Islet of Langerhans (tissue), 1 donor: ENCODE measurements around the gene ATRNL1.
A peak's percentile ranks its signal among the peaks of the same experiment; 100 is the strongest.
"Not testable (repeated sequence)": the region's sequence is repeated elsewhere in the genome, so short reads cannot be mapped to it uniquely, and the experiment has no call there.

Experiments
- FAIRE-seq: peaks from one replicate; lab custom pipeline; 2011; peaks lifted over from hg19 to GRCh38; lab: Jason Lieb, UNC

The ATRNL1 gene

GRCh38 chr10:115771755-115772154 is 678.6 kb downstream of the ATRNL1 start:
- no peak for FAIRE-seq

GRCh38 chr10:115772606-115773005 is 679.4 kb downstream of the ATRNL1 start:
- FAIRE-seq = no peak

GRCh38 chr10:115773832-115774231 is 680.7 kb downstream of the ATRNL1 start:
- FAIRE-seq = no peak

DNA sequence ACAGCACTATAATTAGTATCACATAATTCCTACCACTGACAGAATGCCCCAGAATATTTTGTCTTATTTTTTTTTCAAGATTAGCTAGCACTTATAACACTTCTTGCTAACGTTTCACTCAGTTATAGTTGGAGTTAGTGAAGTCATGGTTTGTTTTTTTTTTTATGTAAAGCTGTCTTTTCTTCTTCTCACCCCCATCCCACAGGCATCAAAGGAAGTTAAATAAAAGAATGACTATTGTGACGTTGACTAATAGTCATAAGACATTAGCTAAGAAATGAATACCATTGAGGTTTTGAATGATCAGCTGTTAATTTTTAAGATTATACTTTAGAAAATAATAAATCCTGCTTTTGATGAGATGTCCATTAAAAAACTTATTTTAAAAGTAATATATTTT is 681.6 kb downstream of the ATRNL1 start:
- FAIRE-seq = no peak

- no peak for FAIRE-seq
Observed at GRCh38 chr10:115777646-115778045, 684.5 kb downstream of the ATRNL1 start.

DNA sequence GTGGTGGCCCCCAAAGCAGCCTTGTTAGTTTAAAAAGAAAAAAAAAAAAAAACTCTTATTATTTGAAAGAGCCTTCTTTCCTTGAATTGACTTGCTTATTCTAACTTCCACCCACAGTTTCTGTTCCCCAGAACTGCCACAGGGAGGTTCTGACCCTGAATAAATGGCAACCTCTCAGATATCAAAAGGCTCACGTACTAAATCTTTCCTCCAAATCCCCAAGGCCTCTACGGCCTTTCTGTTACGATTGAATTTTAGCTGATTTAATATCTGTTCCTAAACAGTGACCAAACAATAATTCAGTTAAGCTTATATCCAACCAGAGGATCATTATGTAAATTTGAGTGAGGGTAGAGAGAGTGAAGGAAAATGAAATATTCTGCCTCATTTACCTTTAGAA is 697.1 kb downstream of the ATRNL1 start:
- FAIRE-seq = no peak

- no peak for FAIRE-seq
Observed at GRCh38 chr10:115795964-115796363, 702.8 kb downstream of the ATRNL1 start.

GRCh38 chr10:115801457-115801856 is 708.3 kb downstream of the ATRNL1 start:
- FAIRE-seq = no peak

DNA sequence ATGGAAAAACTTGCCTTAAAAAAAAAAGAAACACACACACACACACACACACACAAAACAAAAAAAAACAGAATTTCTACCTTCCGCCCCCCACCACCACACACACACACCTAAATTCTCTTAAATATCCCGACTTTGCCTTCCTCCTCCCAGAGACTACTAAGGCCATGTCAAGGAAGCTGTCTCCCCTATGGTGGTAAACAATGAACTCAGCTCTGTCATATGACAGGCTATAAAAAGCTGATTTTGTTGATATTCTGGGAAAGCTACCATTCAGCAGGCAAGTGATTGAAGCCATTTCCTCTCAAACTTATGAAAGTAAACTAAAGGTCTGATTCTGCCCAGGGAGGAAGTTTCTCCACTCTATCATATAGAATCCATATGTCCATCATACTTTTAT is 708.8 kb downstream of the ATRNL1 start:
- FAIRE-seq = no peak

DNA sequence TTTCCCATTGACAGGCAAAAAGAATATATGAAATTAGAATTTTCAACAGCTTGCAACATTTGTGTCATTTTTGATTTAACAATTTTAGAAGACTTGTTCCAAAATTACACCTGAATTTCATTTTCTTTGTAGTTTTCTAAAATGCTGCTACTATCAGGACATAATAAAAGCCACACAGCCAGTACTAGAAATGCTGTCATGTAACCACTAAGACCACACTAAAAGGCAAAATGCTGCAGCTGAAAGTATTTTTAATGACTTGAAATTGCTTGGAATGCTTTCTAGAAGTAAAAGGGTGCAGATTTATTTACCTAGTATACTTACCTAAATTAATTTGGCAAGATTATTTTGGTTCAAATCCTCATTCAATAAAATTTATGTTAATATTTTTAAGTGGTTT is 709.7 kb downstream of the ATRNL1 start:
- peak; percentile 9 for FAIRE-seq

- FAIRE-seq = no peak
Observed at GRCh38 chr10:115814542-115814941, 721.4 kb downstream of the ATRNL1 start.

DNA sequence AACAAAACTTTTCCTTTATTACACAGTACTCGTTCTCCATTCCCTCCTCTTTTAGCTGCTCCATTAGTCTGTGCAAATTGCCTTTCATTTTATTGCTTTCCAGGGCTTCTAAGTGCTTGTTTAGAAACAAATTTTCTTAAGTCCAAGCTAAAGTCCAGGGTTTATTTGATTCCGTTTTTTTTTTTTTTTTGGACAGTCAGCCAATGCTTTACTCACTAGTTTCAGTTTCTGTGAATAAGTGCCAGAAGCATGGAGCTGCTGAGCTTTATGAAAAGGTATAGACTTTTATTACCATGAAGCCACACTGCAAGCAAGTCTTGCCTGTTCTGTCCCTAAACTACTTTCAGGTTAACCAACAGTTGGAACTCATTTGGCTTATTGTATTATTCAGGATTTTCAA is 724.8 kb downstream of the ATRNL1 start:
- FAIRE-seq = no peak

DNA sequence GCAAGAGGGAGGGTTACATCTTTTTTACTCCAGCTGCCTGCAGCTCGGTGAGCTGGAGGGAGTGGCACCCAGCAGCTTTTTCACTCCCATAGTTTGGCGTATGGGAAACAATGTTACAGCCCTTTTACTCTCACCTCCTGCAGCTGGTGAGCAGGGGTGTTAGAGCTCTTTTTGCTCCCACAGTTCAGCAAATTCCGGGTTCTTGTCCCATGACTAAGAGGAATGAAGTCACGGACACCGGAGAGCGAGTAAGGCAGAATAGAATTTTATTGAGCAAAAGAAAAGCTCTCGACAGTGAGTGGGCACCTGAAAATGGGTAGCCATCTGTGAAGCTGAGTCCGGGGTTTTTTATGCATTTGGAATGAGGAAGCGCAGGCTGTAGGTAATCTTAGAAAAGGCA is 733.2 kb downstream of the ATRNL1 start:
- FAIRE-seq = no peak

DNA sequence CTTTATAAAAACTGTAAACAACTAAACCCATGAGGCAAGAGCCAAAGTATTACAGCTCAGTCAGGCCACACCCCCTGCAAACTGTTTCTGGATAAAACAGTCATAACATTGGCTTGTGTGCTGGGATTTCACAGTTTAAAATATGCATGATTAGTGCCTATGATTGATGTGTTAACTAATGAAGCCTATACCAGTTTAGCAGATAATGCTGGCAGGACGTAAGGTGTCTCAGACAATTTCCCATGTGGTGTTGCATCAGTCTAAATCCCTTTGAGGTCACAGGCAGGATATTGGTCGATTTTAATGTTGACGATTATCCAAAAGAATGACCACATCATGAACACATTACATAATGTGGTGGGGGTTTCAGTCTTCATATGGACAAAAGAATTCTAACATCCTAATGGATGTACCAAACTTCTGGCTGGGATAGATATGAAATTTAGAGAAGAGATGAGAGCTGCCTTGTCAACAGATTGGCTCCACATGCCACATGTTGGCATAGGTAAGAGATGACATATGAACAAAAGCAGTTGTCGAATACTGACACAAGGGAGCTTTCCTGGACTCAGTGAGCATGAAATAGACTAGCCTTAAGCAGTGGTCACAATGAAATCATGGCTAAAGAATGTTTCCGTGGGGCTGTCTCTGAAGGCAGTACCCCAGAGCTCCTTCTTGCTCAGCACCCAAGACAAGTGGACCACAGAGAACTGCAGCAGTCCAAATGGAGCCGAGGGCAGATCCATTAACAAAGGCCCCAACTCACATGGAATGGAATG is 734.3 kb downstream of the ATRNL1 start:
- FAIRE-seq = no peak

DNA sequence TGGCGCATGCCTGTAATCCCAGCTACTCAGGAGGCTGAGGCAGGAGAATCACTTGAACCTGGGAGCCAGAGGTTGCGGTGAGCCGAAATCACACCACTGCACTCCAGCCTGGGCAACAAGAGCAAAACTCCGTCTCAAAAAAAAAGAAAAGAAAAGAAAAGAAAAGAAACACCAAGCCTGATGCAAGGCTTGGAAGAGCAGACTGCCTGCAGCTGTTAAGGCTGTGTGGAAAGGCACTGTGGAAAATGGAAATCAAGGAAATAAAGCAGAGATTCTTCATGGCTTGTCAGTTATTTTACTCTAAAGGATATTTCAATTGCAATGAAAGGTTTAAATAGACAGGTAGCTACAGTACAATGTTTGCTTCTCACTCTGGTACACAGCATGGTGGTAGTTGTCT is 735.0 kb downstream of the ATRNL1 start:
- not testable (repeated sequence) for FAIRE-seq

DNA sequence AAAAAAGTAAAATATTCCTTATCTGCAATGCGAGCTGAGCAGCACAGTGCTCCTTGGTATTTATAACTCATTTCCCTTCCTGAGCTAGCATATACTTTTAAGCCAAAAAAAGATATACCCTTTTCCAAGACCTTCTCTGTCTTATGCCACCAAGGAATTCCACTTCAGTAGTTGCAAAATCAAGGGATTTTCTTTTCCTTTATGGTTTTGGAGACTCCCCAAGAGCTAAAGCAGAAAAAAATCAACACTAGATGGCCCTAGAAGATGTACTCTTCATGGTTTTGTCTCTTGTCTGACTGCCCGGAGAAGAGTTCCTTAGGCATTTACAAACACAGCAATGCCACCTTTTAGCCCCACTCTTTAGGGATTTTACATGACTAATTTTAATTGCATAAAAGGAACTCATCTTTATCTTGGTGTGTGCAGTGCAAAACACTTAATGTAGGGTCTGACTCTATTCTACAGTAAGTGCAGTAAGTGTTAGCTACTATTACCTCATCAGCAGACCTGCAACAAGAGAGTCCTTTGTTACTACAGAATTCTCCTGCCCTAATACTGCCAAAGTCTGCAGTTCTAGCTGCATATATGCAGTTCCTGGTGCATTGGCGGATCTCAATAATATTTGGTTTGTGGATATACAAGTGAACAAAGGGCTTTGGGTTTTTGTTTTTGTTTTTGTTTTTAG is 736.5 kb downstream of the ATRNL1 start:
- FAIRE-seq = no peak

GRCh38 chr10:115830265-115830970 is 737.3 kb downstream of the ATRNL1 start:
- no peak for FAIRE-seq

- no peak for FAIRE-seq
Observed at GRCh38 chr10:115831016-115831415, 737.9 kb downstream of the ATRNL1 start.

DNA sequence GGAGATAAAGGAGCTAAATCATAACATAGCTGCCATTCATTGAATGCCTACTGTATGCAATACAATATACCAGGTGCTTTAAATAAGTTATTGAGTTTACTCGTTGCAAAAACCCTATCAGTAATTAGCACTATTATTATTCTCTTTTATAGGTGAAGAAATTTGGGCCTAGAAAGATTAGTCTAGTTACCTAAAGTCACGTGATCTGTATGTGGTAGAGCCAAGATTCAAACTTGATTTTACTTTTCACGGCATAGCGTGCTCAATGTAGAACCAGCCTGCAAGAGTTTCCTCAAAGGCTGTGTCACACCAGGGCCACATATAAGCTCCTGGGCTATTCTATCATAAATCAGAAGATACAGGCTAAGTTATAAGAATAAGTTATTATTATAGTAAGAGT is 740.0 kb downstream of the ATRNL1 start:
- FAIRE-seq = no peak

DNA sequence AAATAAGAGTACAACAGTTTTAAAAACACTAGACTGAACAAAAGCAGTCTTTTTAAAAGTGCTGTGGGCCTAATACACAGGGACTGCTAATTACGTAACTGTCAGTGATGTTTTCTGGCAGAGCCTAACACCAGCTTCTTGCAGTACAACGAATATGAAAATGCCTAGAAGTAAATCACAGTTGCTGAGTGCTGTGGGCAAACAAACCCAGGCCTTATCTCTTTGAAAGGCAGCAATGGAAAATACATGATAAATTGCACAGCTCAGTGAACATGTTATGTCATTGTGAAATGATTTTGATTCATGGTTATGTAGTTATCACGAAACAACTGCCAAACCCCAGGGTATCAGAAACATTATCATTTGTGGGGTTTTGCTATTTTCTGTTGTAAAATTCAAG is 751.4 kb downstream of the ATRNL1 start:
- peak; percentile 99 for FAIRE-seq

DNA sequence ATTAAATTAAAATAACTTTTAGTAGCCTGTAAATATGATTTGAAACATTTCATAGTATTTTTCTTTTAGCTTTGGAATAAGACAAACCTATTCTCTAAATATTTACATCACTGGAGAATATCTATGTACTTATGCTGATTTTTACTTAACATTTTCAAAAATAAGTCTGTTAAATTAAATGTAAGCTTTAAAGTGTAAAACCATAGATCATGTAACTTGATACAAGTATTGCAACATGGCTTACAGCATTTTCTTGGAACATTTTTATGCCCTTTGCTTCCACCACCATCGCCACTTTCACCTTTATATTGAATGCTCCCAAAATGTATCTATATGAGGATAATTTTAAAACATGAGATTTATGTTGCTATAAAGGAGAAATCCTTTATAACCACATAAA is 752.8 kb downstream of the ATRNL1 start:
- FAIRE-seq = peak; percentile 27

DNA sequence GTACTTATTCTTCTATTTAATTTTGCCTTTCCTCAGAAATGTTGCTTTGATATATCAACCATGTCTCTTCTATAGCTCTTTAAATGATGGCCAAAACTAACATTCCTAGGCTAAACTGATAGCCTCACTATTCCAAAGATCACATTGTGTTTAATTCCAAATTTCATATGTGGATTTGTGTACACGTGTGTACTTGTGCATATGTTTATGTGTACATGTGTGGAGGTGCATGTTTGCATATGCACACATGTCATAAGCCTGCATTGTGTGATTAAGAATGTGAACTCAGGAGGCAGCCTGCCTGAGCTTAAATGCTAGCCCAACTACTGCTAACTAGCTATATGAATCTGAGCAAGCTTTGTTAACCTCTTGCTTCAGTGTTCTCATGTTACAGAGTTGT is 753.4 kb downstream of the ATRNL1 start:
- FAIRE-seq = no peak

DNA sequence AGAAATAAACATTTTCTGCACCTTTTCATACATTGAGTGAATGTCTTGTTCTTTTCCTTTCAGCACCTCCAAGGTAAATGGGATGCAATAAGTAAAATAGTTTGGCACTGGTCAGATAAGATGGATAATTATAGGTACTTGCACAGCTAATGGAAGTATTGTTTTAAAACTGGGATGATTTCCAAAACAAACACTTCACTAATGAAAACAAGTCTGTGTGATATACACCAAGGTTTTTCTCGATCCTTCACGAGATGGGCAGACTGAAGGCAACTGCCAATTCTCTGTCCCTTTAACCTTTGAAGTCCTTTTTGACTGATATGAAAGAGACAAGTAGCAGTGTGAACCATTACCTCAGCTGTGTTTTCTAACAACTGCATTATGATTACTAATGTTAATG is 756.0 kb downstream of the ATRNL1 start:
- no peak for FAIRE-seq
